Renal cortex interstitium (tissue), 11 donors: Measurements from ENCODE around the gene ZC3H14. TPM values are rescaled to one million over a fixed set of nuclear protein-coding genes. Genes with fewer than 3 reads are reported as not detected.

ENCODE experiments used
- DNase-seq, 11 donors: peaks; one replicate each; pipeline ENCODE4 v3.0.0-alpha.2; 2013; ENCODE audit warnings: low read depth in 9 of 11, low spot score in 4 of 11; ENCODE audit errors: extremely low read depth in 1 of 11
- polyA plus RNA-seq, 3 donors: library from polyadenylated mRNA; unstranded; fragments of 120-200 nt; gene quantifications; one replicate each; pipeline ENCODE4 v1.2.1, GENCODE V29; 2013; ENCODE audit not compliant: insufficient read length in 3 of 3

The ZC3H14 gene
- polyA plus RNA-seq, 3 donors = 92.9 to 106 (median 96.3) TPM

DNA sequence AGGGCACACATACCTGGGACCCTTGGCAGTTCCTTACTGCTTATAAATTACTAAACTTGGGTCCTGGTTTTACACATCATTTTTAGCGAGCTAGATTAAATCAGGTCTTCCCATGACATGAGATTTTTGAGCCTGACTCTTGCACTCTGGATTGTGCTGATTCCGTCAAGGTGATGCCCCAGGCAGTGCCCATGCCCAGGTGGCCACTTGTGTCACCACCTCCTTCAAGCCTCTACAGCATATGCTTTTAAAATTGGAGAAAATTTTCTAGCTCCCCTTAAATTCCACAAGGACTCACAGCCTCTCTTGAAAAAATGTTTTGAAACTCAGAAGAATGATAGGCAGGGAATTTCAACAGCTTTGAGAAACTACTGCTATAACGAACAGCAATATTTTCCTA is 17.6 kb upstream of the ZC3H14 start:
- DNase-seq = no peak

DNA sequence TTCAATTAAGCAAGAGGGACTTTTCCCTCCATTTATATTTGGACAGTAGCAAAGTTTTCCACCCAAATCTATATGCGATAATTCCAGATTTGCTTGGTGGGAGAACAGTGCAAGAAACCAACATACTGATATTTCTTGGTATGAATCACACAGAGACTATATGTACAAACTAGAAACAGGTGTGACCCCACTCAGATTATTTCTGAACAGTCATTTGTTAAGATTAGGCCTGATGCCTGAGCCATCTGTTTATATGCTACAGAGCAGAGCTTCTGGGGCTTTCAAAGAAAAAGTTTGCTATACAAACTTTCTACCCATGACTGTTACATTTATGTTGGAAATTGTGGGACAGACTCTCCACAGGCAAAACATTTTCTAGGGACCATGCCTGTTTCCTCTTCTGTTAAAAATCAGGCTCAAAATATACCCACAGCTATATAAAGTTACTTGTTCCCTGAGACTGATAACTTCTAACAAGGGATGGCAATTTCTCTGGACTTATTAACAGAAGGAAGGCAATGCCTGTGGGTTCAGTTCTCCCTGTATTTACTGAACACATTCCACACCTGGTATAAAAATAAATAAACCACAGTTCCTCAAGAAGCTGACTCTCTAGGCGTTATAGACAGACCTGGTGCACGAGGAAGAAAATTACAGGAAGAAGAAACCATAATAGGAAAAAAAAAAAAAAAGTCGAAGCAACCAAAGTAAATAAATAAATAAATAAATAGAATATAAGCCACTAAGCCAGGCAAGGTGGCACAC is 16.0 kb upstream of the ZC3H14 start:
- no peak for DNase-seq

DNA sequence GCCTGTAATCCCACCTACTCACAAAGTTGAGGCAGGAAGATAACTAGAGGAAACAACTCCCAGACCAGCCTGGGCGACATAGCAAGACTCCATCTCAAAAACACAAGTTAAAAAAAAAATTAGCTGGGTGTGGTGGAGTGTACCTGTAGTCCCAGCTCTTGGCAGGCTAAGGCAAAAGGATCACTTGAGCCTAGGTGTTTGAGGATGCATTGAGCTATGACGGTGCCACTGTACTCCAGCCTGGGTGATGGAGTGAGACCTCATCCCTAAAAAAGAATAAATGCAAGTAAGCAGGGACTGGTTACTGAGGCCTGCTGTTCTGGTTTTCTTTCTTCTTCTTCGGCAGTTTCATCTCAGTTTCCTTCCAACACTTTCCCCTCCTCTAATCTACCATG is 15.5 kb upstream of the ZC3H14 start:
- DNase-seq = no peak

DNA sequence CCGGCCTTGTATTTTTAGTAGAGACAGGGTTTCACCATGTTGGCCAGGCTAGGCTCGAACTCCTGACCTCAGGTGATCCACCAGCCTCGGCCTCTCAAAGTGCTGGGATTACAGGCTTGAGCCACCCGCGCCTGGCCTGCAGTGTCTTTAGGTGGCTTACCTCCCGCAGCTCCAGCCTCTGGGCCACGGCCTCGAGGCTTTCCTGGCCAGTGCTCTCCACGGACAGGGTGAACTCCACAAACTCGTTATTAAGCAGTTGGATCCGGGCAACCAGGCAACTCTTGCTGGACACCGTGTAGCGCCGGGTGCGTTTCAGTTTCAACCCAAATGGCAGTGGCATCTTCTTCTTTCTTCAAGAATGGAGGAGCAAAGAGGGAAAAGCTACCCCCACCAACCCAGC is 12.8 kb upstream of the ZC3H14 start:
- no peak for DNase-seq

DNA sequence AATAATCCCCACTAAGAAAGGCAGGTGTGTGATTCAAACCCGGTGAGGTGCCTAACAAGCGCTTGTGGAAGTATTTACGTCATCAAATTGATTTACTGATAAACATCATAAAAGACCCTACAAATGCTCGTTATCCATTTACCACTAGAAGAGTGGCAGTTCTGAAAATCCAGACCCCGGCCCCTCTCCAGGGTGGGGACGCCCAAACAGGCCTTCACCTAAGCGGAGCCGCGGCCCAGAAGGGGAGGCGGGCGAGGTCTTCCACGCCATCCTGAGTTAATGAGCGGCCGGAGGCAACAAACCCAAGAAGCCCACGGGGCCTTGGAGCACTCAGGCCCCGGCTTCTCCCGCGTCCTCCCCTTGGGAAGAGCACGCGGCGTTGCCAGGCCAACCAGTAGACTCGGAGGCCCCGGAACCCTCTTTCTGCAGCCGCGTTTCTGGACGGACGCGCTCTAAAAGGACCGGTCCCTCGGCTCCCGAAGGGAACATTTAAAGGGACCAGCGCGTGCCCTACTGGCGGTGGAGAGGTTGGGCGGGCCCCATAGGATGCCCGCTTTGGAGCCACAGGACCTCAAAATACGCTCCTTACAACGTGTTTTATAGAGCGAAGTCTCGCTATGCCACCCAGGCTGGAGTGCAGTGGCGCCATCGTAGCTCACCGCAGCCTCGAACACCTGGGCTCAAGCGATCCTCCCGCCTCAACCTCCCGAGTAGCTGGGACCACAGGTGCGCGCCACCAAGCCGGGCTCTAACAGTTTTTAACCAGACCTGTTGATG is 11.6 kb upstream of the ZC3H14 start:
- peak in 9 of 11 donors; percentile 54 to 86 (median 77) for DNase-seq

DNA sequence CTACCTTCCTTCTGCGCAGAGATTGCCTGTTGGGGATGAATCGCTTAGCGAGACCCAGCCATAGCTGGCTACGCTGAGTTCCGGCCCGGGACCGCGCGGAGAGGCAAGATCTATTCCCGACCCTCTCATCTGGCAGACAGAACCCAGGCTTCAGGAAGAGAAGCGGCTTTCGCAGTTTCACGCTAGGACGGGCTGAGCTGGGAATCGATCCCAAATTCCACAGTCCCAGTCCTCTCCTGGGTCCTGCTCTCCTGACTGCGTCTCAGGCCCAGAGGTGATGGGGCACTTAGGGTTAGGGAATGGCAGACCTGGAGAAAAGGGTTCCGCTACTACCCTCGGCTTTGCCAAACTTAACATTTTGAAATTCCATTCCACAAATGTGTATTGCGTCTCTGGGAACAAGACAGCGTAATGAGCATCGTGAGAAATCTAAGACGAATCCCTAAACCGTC is 10.8 kb upstream of the ZC3H14 start:
- no peak for DNase-seq

DNA sequence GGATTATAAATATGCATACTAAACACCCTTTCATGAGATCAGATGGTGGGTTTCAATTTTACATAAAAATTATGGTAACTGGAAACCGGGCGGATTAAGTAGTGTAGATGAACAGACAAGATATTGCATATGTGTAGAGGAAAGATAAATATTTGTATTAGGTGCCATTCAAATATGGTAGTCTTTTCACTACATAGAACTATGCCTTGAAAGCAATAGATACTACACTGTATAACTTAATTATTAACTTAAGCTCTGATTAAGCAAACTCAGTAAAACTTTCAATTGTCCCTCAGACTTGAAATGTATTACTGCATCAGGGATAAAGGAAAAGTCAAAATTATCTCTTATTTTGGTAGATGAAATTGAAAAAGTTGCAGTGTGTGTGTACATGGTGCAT is 10.0 kb upstream of the ZC3H14 start:
- DNase-seq = no peak

DNA sequence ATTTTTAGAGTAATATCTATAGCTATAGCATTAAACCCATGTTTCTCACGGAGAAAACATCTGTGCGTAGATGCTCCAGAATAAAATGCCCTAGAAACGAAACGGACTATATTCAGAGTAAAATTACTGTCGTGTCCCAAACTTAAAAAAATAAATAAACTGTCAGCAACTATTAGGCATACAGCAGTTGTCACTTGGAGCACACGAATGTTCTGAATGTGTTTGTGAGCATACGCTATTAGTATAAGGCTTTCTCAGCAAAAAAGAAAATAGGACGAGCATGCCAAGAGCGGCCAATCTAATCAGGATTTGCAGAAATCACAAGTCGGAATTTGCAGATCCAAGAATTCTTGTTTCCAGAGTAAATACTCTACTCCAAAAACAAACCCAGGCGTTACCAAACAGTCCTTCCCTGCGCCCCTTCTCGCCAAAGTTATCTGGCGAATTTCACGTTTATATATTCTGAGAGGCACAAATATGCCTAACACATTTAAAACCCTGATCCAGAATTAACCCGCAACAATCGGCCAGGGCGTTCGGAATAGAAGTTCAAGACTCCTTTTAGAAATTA is 8.9 kb upstream of the ZC3H14 start:
- peak in 1 of 11 donors; percentile 30 for DNase-seq

DNA sequence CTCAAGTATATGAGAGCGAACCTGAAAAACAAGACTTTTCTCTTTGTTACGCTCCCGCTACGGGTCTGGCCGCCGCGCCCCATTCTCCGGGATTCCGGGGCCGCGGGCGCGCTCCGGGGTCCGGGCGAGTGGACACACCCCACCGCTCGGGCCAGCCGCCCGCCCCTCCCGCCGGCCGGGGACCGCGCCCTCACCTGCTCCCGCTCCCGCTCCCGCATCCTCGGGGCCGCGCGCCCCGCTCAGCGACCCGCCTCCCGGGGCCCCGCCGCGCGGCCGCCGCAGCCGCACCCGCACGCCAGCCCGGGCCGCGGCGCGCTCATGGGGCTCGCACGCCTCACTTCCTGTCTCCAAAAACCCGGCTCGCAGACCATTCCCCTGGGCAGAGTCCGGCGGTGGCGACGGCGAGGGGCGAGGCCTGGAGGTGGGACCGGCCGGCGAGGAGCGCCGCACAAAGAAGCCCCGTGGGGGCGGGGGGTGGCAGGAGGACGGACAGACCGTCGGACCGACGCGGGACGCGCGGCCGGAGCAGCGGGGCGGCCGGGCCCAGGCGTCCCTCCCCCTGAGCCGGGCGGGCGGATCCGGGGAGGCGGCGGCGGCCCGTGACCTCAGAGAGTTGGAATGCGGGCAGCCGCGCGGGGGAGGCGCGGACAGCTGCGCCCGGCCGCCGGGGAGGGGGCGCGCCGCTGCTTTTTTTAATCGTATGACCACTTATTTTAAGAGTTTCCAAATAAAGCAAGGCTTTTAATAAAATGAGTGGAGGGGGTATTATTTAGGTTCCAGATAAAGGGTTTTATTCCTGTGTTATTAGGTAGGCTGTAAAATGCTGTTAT is 8.2 kb upstream of the ZC3H14 start, which contains the start of gene PTPN21:
Gene PTPN21, minus strand, starts transcription at position 551 of the 830 bp plus-strand sequence. CDS start 4,590 bp downstream, outside the sequence.
- DNase-seq = peak in 8 of 11 donors; percentile 49 to 80 (median 71)

DNA sequence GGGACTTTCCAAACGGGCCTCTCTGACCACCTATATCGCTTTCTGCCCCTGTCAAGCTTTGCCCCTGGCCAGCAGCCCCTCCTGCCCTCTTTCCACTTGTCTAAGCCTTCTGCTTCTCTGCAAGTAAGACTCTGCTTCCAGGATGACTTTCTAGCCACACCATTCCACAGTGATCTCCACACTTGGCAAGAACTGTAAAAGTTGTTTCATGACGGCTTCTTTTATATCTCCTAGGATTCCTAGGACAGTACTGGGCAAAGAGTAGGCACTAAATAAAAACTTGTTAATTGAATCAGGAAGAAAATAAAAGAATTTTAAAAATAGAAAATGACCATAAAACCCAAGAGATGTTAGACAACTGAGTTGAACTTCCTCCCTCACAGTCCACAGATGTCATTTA is 6.3 kb upstream of the ZC3H14 start:
- no peak for DNase-seq

DNA sequence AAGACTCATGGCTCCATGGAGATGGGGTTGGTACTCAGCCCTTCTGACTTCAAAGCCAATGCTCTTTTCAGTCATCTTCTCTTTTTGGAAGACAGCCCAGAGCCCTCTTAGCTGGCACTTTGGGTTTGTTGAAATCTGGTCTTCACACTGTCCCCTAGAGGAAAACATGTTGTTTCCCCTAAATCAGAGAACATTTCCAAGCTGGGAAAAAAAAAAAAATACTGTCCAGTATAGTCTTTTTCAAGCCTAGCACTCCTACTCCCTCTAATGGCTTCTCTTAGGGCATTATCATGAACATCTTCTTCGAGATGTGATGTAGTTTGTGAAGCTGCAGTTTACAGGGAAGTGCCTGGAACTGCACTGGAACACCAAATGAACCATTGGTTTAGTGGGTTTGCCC is 3.0 kb upstream of the ZC3H14 start:
- DNase-seq = no peak

DNA sequence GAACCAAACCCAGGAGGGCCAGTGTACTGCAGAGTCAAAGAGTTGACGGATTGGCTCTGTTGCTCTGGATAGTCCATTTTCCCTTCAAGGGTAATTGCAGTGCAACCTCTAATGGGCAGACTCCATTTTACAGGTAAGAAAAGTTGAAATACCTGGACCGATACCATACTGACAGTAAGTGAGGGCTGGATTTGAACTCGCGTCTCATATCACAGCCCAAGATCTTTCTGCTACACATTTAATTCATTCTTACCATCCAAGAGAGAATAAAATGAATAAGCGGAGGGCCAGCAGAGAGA is 356 bp upstream of the ZC3H14 start:
- no peak for DNase-seq

DNA sequence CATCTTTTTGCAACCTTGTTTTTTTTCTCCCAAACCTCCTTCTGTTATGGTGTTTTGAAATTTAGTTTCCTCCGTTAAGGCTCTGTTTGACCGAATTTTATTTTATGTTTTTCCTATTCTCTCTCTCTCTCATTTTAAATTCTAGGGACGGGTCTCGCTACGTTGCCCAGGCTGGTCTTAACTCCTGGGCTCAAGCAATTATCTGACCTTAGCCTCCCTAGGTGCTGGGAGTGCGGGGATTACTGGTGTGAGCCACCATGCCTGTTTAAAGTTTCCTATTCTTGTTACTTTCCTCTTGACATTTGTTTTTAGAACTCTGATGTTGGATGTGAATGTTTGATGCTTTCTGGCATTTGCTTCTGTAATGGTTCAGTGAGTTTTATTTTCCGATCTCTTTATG is 1.0 kb downstream of the ZC3H14 start:
- no peak for DNase-seq

DNA sequence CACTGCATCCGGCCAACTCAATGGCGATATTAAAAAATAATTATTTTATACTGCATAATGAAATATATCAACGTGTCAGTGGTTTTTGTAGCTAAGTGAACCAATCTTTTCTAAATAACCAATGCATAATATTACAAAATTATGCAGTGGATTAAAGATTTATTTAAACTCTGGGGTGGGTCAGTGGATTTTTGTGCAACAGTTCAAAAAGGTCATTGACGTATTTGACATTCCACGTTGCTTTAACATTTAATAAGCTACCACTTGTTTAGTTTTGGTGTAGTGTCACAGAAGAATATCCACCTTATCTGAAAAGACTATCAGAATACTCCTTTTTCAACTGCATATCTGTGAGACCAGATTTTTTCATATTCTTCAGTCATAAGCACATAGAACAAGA is 2.6 kb downstream of the ZC3H14 start:
- DNase-seq = no peak

DNA sequence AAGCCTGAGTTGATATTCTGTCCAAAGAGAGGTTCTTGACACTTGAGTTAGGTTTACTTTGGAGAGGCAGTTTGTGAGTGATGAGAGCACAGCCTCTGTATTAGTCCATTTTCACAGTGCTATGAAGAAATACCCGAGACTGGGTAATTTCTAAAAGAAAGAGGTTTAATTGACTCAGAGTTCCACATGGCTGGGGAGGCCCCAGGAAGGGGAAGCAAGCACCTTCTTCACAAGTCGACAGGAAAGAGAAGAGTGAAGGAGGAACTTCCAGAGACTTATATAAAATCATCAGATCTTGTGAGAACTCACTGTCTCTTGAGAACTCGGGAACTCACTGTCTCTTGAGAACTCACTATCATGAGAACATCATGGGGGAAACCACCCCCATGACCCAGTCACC is 5.4 kb downstream of the ZC3H14 start:
- no peak for DNase-seq

DNA sequence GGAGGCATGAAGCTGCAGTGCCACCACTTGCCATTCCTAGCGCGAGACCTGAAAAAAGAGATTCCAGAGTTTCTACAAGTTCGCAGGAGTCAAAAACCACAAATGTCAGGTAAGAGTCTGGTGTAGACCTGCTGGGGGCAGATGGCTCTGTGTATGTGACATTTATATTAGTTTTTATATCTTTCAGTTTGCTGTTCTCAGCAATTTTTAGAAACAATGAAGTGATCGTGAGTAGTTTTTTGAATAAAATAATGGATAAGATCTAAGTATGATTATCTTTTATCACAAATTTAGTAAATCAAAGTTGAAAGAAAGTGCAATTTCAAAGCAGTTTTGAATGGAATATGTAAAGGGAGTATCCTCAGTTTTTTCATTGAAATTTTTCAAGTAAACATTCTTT is 9.3 kb downstream of the ZC3H14 start:
- DNase-seq = no peak

DNA sequence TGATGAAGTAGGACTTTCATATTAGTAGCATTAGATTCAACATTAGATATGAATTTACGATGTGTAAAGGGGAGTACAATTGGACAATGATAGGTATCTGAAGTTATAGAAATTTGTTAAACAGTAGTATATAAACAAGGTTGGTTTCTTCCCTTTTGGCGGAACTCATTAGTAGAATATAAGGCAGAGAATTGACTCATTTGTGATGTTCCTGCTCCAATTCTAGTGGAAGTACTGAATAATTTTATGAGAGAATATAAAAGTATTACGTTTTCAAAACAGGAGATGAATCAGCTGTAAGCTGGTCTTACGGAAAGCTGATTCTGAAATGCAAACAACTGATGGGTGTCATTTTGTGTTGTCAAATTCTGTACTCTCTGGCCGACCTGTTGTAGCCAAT is 13.4 kb downstream of the ZC3H14 start:
- no peak for DNase-seq

DNA sequence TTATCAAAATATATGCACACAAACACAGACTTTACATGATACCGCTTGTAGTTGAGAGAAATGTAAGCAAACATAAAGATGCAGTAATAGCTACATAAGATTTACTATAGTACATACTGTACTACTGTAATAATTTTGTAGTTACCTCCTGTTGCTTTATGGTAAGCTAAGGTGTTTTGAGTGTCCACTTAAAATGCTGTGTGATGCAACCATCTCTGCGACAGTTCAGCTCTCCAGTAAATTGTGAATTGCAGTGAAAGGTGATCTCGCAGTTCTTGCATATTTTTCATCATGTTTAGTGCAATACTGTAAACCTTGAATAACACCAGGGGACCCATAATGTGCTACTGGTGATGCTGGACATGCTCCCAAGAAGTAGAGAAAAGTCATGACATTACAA is 21.6 kb downstream of the ZC3H14 start:
- no peak for DNase-seq

DNA sequence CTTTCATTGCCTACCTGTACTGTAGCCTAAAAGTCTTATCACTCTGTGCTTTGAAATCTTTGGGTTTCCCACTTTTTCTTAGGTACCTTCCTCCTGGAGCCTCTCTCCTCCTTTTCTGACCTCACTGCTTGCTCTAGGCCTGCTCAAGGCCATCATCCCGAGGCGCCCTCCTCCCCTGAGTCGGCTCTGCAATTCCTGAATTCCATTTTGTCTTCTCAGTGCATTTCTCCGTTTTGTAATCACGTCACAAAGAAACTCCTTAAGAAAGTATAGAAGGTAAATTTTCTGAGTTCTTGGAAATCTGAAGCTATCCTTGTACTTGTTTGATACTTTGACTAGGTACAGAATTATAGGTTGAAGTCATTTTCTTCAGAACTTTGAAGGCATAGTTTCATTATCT is 25.2 kb downstream of the ZC3H14 start:
- DNase-seq = no peak
